Endothelial cell (in vitro differentiated cells): ENCODE measurements around the gene CAPN13. TPM values are rescaled to one million over a fixed set of nuclear protein-coding genes. Genes with fewer than 3 reads are reported as not detected.

Experiments used
- DNase-seq: peaks from one replicate; pipeline ENCODE4 v3.0.0; 2021; ENCODE audit warnings: low spot score
- H3K27ac Mint-ChIP-seq: one replicate; pipeline ENCODE4 v1.8.0; 2021; ENCODE audit warnings: mixed read lengths, inconsistent platforms; ENCODE audit not compliant: unreplicated experiment
- H3K27me3 Mint-ChIP-seq: one replicate; pipeline ENCODE4 v1.8.0; 2021; ENCODE audit warnings: mild to moderate bottlenecking, moderate library complexity, mixed read lengths, inconsistent platforms; ENCODE audit not compliant: unreplicated experiment
- H3K36me3 Mint-ChIP-seq: one replicate; pipeline ENCODE4 v1.8.0; 2021; ENCODE audit warnings: mild to moderate bottlenecking, low read depth, mixed read lengths, inconsistent platforms; ENCODE audit not compliant: unreplicated experiment
- H3K4me1 Mint-ChIP-seq: one replicate; pipeline ENCODE4 v1.8.0; 2021; ENCODE audit warnings: mild to moderate bottlenecking, mixed read lengths, inconsistent platforms; ENCODE audit not compliant: unreplicated experiment
- H3K4me3 Mint-ChIP-seq: one replicate; pipeline ENCODE4 v1.8.0; 2021; ENCODE audit warnings: mild to moderate bottlenecking, mixed read lengths, inconsistent platforms; ENCODE audit not compliant: unreplicated experiment
- H3K9me3 Mint-ChIP-seq: one replicate; pipeline ENCODE4 v1.8.0; 2021; ENCODE audit warnings: mixed read lengths, inconsistent platforms; ENCODE audit not compliant: unreplicated experiment
- total RNA-seq: library from RNA; stranded (reverse); fragmentation: NEBNext Ultra II Directional; extraction: Animal tissue kit (Norgen Biotek cat#: 25700); gene quantifications from one replicate; pipeline ENCODE4 v1.2.1, GENCODE V29; 2021; ENCODE audit not compliant: unreplicated experiment
- TF ChIP-seq, protein P1 (sequence below): fragments of 200-600 bp; sonication (generic); IDR thresholded peaks from one replicate; pipeline ENCODE4 v1.5.0; 2021; ENCODE audit warnings: antibody characterized with exemption; ENCODE audit not compliant: unreplicated experiment

Gene CAPN13
- total RNA-seq, 1 donor from 2014 or later, result 0.44 TPM

DNA sequence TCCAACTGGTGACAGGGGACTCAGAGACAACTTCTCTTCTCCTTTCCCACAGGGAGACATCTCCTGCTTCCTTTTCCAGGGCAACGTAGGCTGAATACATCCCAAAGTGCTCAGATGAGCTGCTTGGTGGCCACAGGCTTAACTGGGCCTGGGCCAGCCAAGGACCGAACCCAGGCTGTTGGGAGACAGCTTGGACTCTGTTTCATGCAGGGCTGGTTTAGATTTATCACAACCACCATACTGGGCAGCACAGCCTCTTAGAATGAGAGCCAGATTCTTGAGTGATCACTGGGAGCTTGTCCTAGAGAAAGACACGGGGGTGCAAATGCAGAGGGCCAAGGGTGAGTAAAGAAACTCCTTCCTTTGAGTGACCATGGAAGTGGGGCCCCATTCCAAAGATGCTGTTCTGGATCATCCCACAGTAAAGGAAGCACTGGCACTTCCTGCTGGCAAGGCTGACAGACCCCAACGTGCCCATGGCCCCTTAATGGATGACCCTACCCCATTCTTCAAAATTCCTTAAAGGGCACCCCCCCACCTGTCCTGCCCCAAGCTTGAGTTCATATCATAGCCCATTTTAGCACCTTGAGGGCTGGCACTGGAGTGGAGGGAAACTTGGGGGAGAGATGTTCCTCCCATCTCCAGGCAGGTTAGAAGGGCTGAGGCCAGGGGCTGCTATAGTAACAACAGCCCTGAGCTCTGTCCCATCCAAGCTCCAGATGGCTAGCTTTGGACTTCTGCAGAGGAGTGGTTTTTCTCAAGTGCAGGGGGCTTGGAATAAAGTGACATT is 84.1 kb downstream of the CAPN13 start:
- Mint-ChIP-seq H3K36me3 (no peaks in the 10 kb centered on the region), H3K4me3 (no peak overlapping the region), H3K27ac (no peak overlapping the region), H3K4me1 (no peaks in the 10 kb centered on the region), H3K27me3 (peaks cover 1% of the 10 kb centered on the region), H3K9me3 (no peaks in the 10 kb centered on the region)
- no peak for DNase-seq
- TF ChIP-seq, protein P1, sequence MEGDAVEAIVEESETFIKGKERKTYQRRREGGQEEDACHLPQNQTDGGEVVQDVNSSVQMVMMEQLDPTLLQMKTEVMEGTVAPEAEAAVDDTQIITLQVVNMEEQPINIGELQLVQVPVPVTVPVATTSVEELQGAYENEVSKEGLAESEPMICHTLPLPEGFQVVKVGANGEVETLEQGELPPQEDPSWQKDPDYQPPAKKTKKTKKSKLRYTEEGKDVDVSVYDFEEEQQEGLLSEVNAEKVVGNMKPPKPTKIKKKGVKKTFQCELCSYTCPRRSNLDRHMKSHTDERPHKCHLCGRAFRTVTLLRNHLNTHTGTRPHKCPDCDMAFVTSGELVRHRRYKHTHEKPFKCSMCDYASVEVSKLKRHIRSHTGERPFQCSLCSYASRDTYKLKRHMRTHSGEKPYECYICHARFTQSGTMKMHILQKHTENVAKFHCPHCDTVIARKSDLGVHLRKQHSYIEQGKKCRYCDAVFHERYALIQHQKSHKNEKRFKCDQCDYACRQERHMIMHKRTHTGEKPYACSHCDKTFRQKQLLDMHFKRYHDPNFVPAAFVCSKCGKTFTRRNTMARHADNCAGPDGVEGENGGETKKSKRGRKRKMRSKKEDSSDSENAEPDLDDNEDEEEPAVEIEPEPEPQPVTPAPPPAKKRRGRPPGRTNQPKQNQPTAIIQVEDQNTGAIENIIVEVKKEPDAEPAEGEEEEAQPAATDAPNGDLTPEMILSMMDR, result no peak

DNA sequence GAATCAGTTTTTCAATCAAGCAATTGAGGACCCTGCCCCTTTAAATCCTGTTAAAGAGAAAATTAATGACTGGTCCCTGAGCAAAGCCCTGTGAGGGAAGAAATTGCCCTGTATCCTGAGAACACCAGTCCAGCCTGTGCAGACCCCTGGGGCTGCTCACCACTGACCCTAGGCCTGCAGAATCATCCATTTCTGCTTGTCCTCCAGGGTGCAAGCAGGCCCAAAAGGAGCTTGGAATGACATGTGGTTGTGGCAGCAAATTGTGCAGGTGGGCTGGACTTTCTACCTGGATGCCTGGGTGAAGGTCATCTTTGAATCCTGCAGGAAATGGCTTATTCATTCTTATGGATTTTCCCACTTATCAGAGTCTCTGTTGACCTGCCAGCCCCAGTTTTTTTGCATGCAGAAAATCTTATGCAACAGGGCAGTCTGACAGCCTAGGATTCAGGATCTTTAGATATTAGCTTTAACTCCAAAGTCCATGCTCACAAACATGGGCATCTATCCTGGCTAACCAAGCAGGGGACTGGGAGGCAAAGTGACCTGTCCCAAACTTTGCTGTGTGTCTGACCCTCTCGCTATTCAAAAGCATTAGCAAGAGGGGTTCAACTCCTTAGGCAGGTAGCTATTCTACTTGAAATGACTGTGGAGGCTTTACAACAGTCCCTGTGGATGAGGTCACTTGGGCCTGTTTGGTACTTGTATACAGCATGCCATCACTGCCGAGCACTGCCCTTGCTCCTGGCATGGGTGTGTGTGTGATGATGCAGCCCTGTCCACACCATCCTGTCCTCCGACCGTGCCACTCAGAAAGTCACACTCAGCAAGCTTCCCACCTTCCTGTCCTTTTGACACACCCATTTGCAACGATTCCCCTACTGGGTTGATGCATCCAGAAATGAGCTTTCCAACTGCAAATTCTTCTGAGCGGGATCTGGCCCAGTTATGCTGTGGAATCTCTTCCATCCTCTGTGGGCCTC is 85.3 kb downstream of the CAPN13 start:
- Mint-ChIP-seq H3K4me3 (no peak overlapping the region), H3K27ac (no peak overlapping the region), H3K36me3 (no peaks in the 10 kb centered on the region), H3K9me3 (no peaks in the 10 kb centered on the region), H3K4me1 (no peaks in the 10 kb centered on the region), H3K27me3 (peaks cover 1% of the 10 kb centered on the region)
- no peak for DNase-seq
- TF ChIP-seq, protein P1, result no peak

DNA sequence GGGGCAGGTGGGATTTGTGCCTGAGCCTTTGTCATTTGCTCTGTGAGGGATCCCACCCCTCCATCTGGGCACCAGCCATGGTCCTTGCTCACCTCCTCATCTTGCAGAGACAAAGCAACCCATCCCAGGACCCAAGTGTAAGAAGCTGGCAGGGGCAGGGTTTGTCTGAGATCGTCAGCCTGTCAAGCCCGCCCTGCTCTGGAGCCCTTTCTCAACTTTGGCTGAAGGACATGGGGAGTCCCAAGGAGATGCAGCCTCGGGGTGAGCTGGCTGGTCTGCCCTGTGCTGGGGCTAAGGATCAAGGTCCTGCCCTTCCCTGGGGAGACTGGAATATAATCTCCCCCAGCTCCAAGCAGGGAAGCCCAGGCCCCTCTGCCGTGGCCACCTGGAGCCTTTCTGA is 86.0 kb downstream of the CAPN13 start:
- Mint-ChIP-seq H3K9me3 (no peaks in the 10 kb centered on the region), H3K27ac (no peak overlapping the region), H3K4me3 (no peak overlapping the region), H3K36me3 (no peaks in the 10 kb centered on the region), H3K27me3 (peaks cover 1% of the 10 kb centered on the region), H3K4me1 (no peaks in the 10 kb centered on the region)
- TF ChIP-seq, protein P1, result no peak
- no peak for DNase-seq

DNA sequence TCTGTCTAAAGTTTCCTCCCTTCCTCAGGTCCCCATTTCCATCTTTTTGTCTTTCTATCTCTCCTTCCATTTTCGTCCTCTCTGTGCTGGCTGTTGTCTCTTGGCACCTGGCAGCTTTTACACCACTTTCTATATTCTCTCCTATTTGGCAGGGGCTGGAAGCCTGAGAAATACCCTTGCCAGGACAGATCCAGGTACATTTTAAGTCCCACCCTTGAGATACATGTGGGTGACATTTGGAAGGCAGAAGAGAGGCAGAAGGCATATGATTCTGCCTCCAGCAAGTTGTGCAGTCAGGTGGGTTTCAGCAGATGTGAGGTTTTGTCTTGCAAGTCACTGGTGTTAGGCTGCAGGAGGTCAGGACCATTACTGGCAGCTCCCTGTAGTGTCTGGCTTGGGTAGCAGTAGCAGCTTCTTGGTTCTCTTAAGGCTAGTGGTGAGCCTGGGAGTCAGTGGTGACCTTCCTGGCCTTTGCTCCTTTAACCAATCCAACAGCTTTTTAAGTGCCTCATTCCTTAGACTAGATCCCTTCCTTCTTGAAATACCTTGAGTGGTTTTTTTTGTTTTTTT is 90.1 kb downstream of the CAPN13 start:
- Mint-ChIP-seq H3K4me1 (no peaks in the 10 kb centered on the region), H3K4me3 (no peak overlapping the region), H3K36me3 (no peaks in the 10 kb centered on the region), H3K9me3 (no peaks in the 10 kb centered on the region), H3K27me3 (no peaks in the 10 kb centered on the region), H3K27ac (no peak overlapping the region)
- TF ChIP-seq, protein P1, result no peak
- DNase-seq, result no peak
